ENCODE measurements around the gene NIP7.
"Not testable (repeated sequence)": the region's sequence is repeated elsewhere in the genome, so short reads cannot be mapped to it uniquely, and the experiment has no call there.

Gene NIP7

DNA sequence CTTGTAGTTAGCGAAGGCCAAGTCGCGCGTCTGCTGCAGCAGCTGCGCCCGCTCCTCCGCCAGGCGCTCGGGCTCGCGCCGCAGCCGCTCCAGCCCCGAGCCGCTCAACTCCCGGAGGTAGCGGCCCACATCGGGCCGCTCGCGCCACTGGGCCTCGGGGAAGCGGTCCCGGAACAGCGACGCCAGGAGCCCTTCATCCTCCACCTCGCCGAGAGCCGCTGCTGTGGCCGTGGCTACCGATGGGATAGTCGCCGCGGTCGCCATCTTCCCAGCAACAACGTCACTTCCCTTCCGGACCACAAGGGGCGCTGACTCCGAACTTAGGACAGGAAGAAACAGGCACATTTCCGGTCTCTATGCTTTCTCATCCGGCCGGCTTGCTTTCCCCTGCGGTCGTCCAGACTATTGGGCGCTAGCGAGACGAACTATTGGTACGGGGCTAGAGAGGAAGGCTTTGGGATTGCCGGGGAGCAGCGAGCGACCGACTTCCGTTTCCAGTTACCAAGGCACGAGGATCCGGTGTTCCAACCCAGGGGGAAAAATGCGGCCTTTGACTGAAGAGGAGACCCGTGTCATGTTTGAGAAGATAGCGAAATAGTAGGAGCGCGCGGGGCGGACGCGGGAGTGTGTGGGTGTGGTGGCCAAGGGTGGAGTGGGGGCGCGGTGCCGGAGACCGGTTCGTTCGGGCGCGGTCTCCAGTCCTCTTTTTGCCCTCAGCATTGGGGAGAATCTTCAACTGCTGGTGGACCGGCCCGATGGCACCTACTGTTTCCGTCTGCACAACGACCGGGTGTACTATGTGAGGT, at the start of gene NIP7, which contains the start of gene COG8:
Gene NIP7 (plus strand): TSS at position 484 of the 806 bp plus-strand sequence. CDS start 58 bp downstream, at position 542.
Gene COG8 (minus strand): TSS at position 276 of the 806 bp plus-strand sequence. CDS start 12 bp downstream, at position 264.
- DNase-seq, result peak; percentile 92 to 95

DNA sequence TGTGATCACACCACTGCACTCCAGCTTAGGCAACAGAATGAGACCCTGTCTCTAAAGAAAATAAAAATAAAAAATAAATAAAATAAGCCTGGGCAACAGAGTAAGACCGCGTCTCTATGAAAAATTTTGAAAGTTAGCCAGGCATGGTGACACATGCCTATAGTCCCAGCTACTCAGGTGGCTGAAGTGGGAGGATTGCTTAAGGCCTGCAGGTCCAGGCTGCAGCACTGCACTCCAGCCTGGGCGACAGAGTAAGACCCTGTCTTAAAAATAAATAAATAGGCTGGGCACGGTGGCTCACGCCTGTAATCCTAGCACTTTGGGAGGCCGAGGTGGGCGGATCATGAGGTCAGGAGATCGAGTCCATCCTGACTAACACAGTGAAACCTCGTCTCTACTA, 47.9 kb upstream of the NIP7 start:
- DNase-seq, result not testable (repeated sequence)

DNA sequence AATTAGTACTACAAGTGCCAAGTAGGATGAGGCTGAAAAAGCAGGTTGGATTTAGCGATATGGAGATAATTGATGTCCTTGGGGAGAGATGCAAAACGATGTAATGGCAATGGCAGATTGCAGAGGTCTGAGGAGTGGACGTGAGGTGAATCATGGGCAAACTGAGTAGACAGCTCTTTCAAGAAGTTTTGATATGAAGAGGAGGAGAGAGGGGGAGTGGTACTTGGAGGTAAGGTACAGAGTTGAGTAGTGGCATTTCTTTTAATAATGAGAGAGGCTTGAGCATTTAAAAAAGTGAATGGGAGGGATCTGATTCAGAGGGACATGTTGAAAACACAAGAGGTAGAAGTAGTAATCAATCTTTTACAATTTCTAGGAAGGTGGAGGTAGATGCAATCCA, 46.2 kb upstream of the NIP7 start:
- DNase-seq, result no peak

GRCh38 chr16:69294051-69294450, 45.5 kb upstream of the NIP7 start:
- DNase-seq, result no peak

DNA sequence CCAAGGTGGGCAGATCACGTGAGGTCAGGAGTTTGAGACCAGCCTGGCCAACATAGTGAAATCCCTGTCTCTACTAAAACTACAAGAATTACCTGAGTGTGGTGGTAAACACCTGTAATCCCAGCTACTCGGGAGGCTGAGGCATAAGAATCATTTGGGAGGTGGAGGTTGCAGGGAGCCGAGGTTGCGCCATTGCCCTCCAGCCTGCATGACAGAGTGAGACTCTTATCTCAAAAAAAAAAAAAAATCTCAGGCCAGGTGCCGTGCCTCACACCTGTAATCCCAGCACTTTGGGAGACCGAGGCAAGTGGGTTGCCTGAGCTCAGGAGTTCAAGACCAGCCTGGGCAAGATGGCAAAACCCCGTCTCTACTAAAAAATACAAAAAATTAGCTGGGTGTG, 42.8 kb upstream of the NIP7 start:
- not testable (repeated sequence) for DNase-seq

DNA sequence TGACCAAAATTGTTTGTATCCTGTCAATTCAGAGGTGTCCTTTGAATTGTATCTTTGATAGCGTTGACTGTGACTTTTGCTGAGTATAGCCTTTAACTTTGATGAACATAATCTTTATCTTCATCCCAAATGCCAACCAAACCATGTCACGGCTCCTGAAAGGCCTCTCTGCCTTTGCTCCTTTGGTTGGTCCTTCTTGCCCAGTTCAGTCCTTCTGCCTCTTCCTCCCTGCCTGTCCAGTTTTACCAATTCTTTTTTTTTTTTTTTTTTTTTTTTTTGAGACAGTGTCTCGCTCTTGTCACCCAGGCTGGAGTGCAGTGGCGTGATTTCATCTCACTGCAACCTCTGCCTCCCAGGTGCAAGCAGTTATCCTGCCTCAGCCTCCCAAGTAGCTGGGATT, 41.3 kb upstream of the NIP7 start:
- no peak for DNase-seq

DNA sequence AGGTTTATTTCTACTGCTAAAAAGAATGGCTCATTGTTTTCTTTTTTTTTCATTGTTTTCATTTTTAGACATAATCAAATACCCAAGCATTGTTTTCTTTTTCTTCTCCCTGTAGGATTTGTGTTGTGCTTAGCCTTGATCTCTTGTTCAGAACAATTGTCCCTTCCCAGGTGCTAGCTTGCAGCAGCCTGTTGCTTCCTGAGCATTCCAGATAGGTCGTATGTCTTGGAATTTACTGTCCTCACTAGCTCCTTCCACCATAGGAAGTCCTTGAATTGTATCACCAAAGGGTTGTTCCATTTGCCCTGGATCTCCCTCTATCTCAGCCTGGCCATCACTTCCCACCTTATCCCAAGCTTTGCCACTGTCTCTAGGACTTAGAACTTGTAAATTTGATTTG, 38.4 kb upstream of the NIP7 start:
- no peak for DNase-seq

GRCh38 chr16:69301861-69302260, 37.7 kb upstream of the NIP7 start:
- no peak for DNase-seq

GRCh38 chr16:69302301-69302700, 37.3 kb upstream of the NIP7 start:
- no peak for DNase-seq

GRCh38 chr16:69306031-69306430, 33.5 kb upstream of the NIP7 start:
- DNase-seq, result no peak

DNA sequence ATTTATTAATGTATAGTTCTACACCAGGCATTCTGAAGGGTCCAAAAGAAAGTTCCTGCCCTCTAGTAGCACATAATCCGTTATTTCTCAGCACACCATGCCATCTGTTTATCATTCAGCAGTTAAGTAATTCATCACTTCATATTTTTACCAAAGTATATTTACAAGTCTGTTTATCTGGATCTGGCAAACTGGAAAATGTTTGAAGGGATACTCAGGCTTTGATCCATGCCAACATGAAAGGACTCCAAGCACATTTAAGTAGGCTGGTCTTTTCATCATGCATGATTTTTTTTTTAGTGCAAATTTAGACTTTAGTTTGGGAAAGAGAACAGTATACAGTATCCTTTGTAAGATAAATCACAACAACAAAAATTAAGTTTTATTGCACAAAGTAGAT, 32.5 kb upstream of the NIP7 start:
- DNase-seq, result no peak

DNA sequence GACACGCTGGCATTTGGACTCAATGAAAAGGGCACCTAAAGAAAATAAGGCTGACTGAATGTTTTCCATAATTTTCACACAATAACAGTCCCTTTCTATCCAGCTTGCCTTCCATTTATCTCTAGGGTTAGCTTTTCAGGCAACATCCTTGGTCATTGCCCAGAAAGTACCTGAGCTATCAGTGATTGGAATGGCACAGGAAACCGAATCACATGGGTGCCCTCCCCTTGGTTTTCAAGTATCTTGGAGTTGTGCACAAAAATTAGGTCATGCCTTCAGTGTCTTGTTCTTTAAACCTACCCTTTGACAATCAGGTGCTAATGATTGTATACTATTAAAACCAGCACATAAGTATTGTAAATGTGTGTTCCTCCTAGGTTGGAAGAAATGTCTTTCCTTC, 31.7 kb upstream of the NIP7 start:
- DNase-seq, result no peak

GRCh38 chr16:69309316-69309715, 30.3 kb upstream of the NIP7 start:
- no peak for DNase-seq

- peak; percentile 97 to 98 for DNase-seq
Observed at GRCh38 chr16:69310653-69311532, 28.7 kb upstream of the NIP7 start, which contains the start of gene VPS4A. VPS4A (plus strand) TSS chr16:69311350; CDS start chr16:69311512, 162 bp downstream.

DNA sequence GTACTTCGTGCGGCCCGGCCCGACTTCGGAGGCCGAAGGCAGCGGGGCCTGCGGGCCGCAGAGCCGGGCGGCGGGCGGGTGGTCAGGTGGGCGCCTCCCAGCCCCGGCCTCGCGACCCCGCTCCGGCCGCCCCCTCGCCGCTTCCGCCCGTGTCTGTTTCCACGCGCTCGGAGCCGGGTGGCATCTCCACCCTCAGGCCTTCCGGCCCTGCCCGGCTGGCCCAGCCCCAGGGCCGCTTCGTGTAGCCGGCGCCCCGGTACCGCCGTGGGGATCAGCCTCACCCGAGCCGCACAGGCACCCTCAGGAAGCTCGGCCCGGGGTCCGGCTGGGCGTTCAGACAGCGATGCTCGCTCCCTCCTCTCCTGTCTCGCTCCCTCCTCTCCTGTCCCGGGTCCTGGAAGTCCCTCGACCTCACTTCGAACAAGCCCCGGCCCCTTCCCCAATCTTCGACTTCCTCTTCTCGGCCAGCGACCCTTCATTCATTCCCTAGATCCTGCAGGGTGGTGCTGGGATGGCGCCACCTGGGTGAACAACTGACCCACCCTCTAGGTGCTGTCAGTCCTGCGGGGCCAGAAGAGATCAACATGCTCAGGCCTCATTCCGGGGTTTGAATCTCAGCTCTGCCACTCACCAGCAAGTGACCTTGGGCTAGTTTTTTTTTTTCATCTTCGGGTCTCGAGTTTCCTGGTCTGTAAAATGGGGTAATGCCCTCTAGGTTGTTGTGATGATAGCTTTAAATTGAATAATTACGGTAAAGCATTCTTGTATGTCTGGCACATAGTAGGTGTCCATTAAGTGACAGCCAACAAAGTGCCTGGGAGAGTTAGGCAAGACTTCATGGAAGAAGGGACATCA, 27.8 kb upstream of the NIP7 start:
- peak; percentile 30 to 41 for DNase-seq

DNA sequence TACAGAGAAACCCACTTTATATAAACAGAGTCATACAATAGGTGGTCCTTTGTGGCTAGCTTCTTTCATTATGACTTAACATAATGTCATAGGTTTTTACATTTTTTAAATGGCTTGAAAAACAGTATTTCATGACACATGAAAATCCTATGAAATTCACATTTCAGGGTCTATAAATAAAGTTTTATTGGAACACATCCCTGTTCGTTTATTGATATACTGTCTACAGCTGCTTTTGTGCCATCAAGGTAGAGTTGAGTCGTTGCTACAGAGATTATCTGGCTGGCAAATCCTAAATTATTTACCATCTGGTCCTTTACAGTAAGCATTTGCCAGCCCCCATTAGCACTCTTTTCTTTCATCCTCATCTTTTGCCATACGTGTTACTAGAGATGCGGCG, 26.1 kb upstream of the NIP7 start:
- DNase-seq, result no peak

- DNase-seq, result no peak
Observed at GRCh38 chr16:69314534-69314933, 25.0 kb upstream of the NIP7 start.

- no peak for DNase-seq
Observed at GRCh38 chr16:69315486-69316311, 23.9 kb upstream of the NIP7 start.

DNA sequence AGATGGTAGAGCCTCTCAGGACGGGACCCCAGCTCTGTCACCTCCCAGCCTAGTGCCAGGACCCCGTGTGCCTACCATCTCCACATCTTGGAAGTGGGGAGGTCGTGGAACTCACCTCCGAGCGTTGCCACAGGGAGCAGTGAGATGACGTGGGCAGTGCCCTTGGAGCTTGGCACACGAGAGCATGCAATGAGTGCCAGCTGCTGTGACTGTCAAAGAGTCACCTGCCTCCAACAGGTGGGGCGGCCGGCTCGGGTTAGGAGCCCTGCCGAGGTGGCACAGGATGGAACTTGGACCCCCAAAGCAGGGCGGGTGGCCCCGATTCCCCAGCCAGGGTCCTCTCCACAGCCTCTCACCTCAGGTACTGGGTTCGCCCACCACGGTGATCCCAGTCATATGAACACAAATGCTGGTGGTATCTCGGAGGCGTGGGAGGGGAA, 23.0 kb upstream of the NIP7 start:
- no peak for DNase-seq

GRCh38 chr16:69318177-69318910, 21.2 kb upstream of the NIP7 start:
- DNase-seq, result no peak

GRCh38 chr16:69318911-69319289, 20.7 kb upstream of the NIP7 start:
- no peak for DNase-seq

All from CD4-positive, alpha-beta T cell treated with Interleukin-1 beta for 1 hour (primary cell).